Endodermal cell (in vitro differentiated cells): Measurements from ENCODE around the gene EZH2. TPM values are rescaled to one million over a fixed set of nuclear protein-coding genes. Genes with fewer than 3 reads are reported as not detected.

Source experiments
- DNase-seq: peaks from one replicate; pipeline ENCODE4 v3.0.0-alpha.2; 2017
- H3K27ac ChIP-seq: 2 replicates; pipeline ENCODE4 v1.5.1; 2013; ENCODE audit warnings: mild to moderate bottlenecking, low read depth, low read length, moderate library complexity
- H3K27me3 ChIP-seq: 2 replicates; pipeline ENCODE4 v1.6.1; 2013; ENCODE audit warnings: mild to moderate bottlenecking, low read length, moderate library complexity; ENCODE audit not compliant: insufficient read depth, control insufficient read depth, poor library complexity, severe bottlenecking
- H3K36me3 ChIP-seq: 2 replicates; pipeline ENCODE4 v1.7.0; 2013; ENCODE audit warnings: mild to moderate bottlenecking, low read length, moderate library complexity; ENCODE audit not compliant: control insufficient read depth, insufficient read depth
- H3K4me1 ChIP-seq: one replicate; pipeline ENCODE4 v1.7.0; 2013; ENCODE audit warnings: low read length; ENCODE audit not compliant: control insufficient read depth, insufficient read depth
- H3K4me3 ChIP-seq: 2 replicates; pipeline ENCODE4 v1.5.1; 2013; ENCODE audit warnings: mild to moderate bottlenecking, low read length, moderate library complexity
- H3K9ac ChIP-seq: 2 replicates; pipeline ENCODE4 v1.6.1; 2013; ENCODE audit warnings: mild to moderate bottlenecking, low read length, moderate library complexity; ENCODE audit not compliant: poor library complexity, severe bottlenecking; ENCODE audit errors: extremely low read depth
- H3K9me3 ChIP-seq: 2 replicates; pipeline ENCODE4 v1.6.1; 2013; ENCODE audit warnings: mild to moderate bottlenecking, low read length, moderate library complexity; ENCODE audit not compliant: control insufficient read depth
- H3K27ac Mint-ChIP-seq: 2 replicates; pipeline ENCODE4 v1.8.0; 2020; ENCODE audit warnings: mixed read lengths
- H3K27me3 Mint-ChIP-seq: 2 replicates; pipeline ENCODE4 v1.8.0; 2021; ENCODE audit warnings: mild to moderate bottlenecking, mixed read lengths; ENCODE audit not compliant: insufficient read depth
- H3K36me3 Mint-ChIP-seq: 2 replicates; pipeline ENCODE4 v1.8.0; 2020; ENCODE audit warnings: low read depth, mixed read lengths
- H3K4me1 Mint-ChIP-seq: 2 replicates; pipeline ENCODE4 v1.8.0; 2020; ENCODE audit warnings: mixed read lengths
- H3K4me3 Mint-ChIP-seq: 2 replicates; pipeline ENCODE4 v1.8.0; 2020; ENCODE audit warnings: mild to moderate bottlenecking, moderate library complexity, mixed read lengths
- H3K9me3 Mint-ChIP-seq: 2 replicates; pipeline ENCODE4 v1.8.0; 2020; ENCODE audit warnings: mild to moderate bottlenecking, mixed read lengths
- CTCF ChIP-seq: fragments of 200-600 bp; sonication (generic); conservative IDR thresholded peaks from 2 replicates; pipeline ENCODE4 v1.5.0; 2021; ENCODE audit warnings: antibody characterized with exemption, mild to moderate bottlenecking
- WGBS, 2 experiments: methylation state at CpG; one replicate each; pipeline versions ENCODE4 v1.1.5 to v1.1.7; 2013; ENCODE audit warnings: missing lambda C conversion rate in 2 of 2, mixed read lengths in 1 of 2; ENCODE audit not compliant: insufficient coverage in 1 of 2, insufficient read length in 1 of 2; 5-methylcytosine and 5-hydroxymethylcytosine counted together
- total RNA-seq, 2 donors: library from RNA; stranded (reverse); fragmentation: NEBNext Ultra II Directional in 1 of 2; extraction: Animal tissue kit (Norgen Biotek cat#: 25700) in 1 of 2; gene quantifications; 2 replicates in 1 of 2; 3 replicates in 1 of 2; pipeline ENCODE4 v1.2.1, GENCODE V29; 2021

The EZH2 gene
- total RNA-seq, 2 donors from 2014 or later: 40.2 to 46.0 TPM

- no peaks in the 10 kb centered on the region for H3K4me1 ChIP-seq
- no peak overlapping the region for H3K4me3 ChIP-seq
- no peaks in the 10 kb centered on the region for H3K27me3 ChIP-seq
- no peak for TF ChIP-seq CTCF
- H3K27ac ChIP-seq: no peak overlapping the region
- Mint-ChIP-seq H3K9me3 (no peaks in the 10 kb centered on the region), H3K27me3 (no peaks in the 10 kb centered on the region), H3K27ac (no peak overlapping the region), H3K36me3 (peaks cover 62% of the 10 kb centered on the region), H3K4me1 (peaks cover 8% of the 10 kb centered on the region), H3K4me3 (no peak overlapping the region)
- no peak for DNase-seq
- no peaks in the 10 kb centered on the region for H3K9me3 ChIP-seq
- H3K36me3 ChIP-seq: peaks cover 55% of the 10 kb centered on the region
- no peak overlapping the region for H3K9ac ChIP-seq
- WGBS, 2 experiments: 94 to 98% methylated on average over 5 to 7 of the region's 7 CpGs
These were observed 77.9 kb downstream of the EZH2 start for GRCh38 chr7:148806187-148806586.

- WGBS, 2 experiments: 90% methylated on average over 9 to 10 of the region's 10 CpGs
- Histone ChIP-seq H3K36me3 (peaks cover 59% of the 10 kb centered on the region), H3K9me3 (no peaks in the 10 kb centered on the region), H3K27me3 (no peaks in the 10 kb centered on the region), H3K4me1 (no peaks in the 10 kb centered on the region), H3K4me3 (no peak overlapping the region), H3K9ac (no peak overlapping the region), H3K27ac (no peak overlapping the region)
- no peak overlapping the region for H3K4me3 Mint-ChIP-seq
- H3K27ac Mint-ChIP-seq: no peak overlapping the region
- TF ChIP-seq CTCF: no peak
- DNase-seq: no peak
- peaks cover 2% of the 10 kb centered on the region for H3K4me1 Mint-ChIP-seq
- no peaks in the 10 kb centered on the region for H3K9me3 Mint-ChIP-seq
- H3K36me3 Mint-ChIP-seq: peaks cover 63% of the 10 kb centered on the region
- H3K27me3 Mint-ChIP-seq: no peaks in the 10 kb centered on the region
These were observed 79.5 kb downstream of the EZH2 start for GRCh38 chr7:148804343-148805235.

GRCh38 chr7:148803094-148803493 is 81.0 kb downstream of the EZH2 start:
- 97 to 98% methylated on average over 4 to 5 of the region's 5 CpGs for WGBS, 2 experiments
- peaks cover 59% of the 10 kb centered on the region for H3K36me3 ChIP-seq
- H3K27me3 ChIP-seq: no peaks in the 10 kb centered on the region

More at GRCh38 chr7:148803094-148803493, 81.0 kb downstream of the EZH2 start:
- no peak overlapping the region for H3K27ac ChIP-seq
- Mint-ChIP-seq H3K27ac (no peak overlapping the region), H3K9me3 (peaks cover 4% of the 10 kb centered on the region), H3K36me3 (peaks cover 64% of the 10 kb centered on the region), H3K27me3 (no peaks in the 10 kb centered on the region), H3K4me3 (no peak overlapping the region), H3K4me1 (peaks cover 2% of the 10 kb centered on the region)
- no peaks in the 10 kb centered on the region for H3K4me1 ChIP-seq
- H3K4me3 ChIP-seq: no peak overlapping the region
- DNase-seq: no peak
- no peak for TF ChIP-seq CTCF
- no peak overlapping the region for H3K9ac ChIP-seq
- no peaks in the 10 kb centered on the region for H3K9me3 ChIP-seq
